GM23338 (cell line): Measurements from ENCODE around the gene PCLO. TPM values are rescaled to one million over a fixed set of nuclear protein-coding genes. Genes with fewer than 3 reads are reported as not detected.

ENCODE experiments used
- ATAC-seq: fragments of 200-7000 bp; cut with Tn5 transposase; 3 replicates; pipeline ENCODE4 v1.9.1; 2020
- DNase-seq: peaks from one replicate; pipeline ENCODE4 v3.0.0-alpha.2; 2015; ENCODE audit warnings: low spot score
- H2AFZ ChIP-seq: fragments of 200-600 bp; sonication (generic); 2 replicates; pipeline ENCODE4 v1.8.0; 2016; ENCODE audit warnings: antibody characterized with exemption, mild to moderate bottlenecking, moderate library complexity
- H3F3A ChIP-seq: fragments of 200-600 bp; sonication (generic); replicated peaks from 2 replicates; pipeline ENCODE4 v1.8.0; 2017; ENCODE audit warnings: antibody characterized with exemption, mixed run types, low read depth
- H3K27ac ChIP-seq: fragments of 200-600 bp; sonication (generic); 2 replicates; pipeline ENCODE4 v1.6.1; 2016; ENCODE audit warnings: low read depth
- H3K27me3 ChIP-seq: fragments of 200-600 bp; sonication (generic); 2 replicates; pipeline ENCODE4 v1.8.0; 2016; ENCODE audit warnings: mild to moderate bottlenecking, mixed run types, moderate library complexity; ENCODE audit not compliant: insufficient read depth
- H3K36me3 ChIP-seq: fragments of 200-600 bp; sonication (generic); 2 replicates; pipeline ENCODE4 v1.8.0; 2016; ENCODE audit warnings: mild to moderate bottlenecking; ENCODE audit not compliant: insufficient read depth
- H3K4me1 ChIP-seq: fragments of 200-600 bp; sonication (generic); 2 replicates; pipeline ENCODE4 v1.8.0; 2016; ENCODE audit warnings: mild to moderate bottlenecking, moderate library complexity; ENCODE audit not compliant: insufficient read depth
- H3K4me2 ChIP-seq: fragments of 200-600 bp; sonication (generic); 2 replicates; pipeline ENCODE4 v1.7.1; 2017; ENCODE audit warnings: mixed run types
- H3K4me3 ChIP-seq: fragments of 200-600 bp; sonication (generic); 2 replicates; pipeline ENCODE4 v1.6.1; 2016; ENCODE audit warnings: mixed run types
- H3K79me2 ChIP-seq: fragments of 200-600 bp; sonication (generic); replicated peaks from 2 replicates; pipeline ENCODE4 v1.8.0; 2017; ENCODE audit warnings: mild to moderate bottlenecking; ENCODE audit not compliant: insufficient read depth
- H3K9me2 ChIP-seq: fragments of 200-600 bp; sonication (generic); 2 replicates; pipeline ENCODE4 v1.8.0; 2017; ENCODE audit not compliant: insufficient read depth
- H4K20me1 ChIP-seq: fragments of 200-600 bp; sonication (generic); replicated peaks from 2 replicates; pipeline ENCODE4 v1.8.0; 2017; ENCODE audit warnings: mild to moderate bottlenecking; ENCODE audit not compliant: insufficient read depth
- H3K27ac Mint-ChIP-seq: 2 replicates; pipeline ENCODE4 v1.8.0; 2020; ENCODE audit warnings: inconsistent platforms, mild to moderate bottlenecking, moderate library complexity, mixed read lengths
- H3K27me3 Mint-ChIP-seq: 3 replicates; pipeline ENCODE4 v1.8.0; 2022; ENCODE audit warnings: low read depth, mild to moderate bottlenecking, moderate library complexity, mixed read lengths, inconsistent platforms; ENCODE audit not compliant: insufficient read depth, poor library complexity
- H3K36me3 Mint-ChIP-seq: 3 replicates; pipeline ENCODE4 v1.8.0; 2021; ENCODE audit warnings: low read depth, mild to moderate bottlenecking, inconsistent platforms, moderate library complexity, mixed read lengths
- H3K4me1 Mint-ChIP-seq: 3 replicates; pipeline ENCODE4 v1.8.0; 2020; ENCODE audit warnings: mild to moderate bottlenecking, inconsistent platforms, mixed read lengths
- H3K4me3 Mint-ChIP-seq: 3 replicates; pipeline ENCODE4 v1.8.0; 2021; ENCODE audit warnings: moderate library complexity, mild to moderate bottlenecking, inconsistent platforms, mixed read lengths
- H3K9me3 Mint-ChIP-seq: 3 replicates; pipeline ENCODE4 v1.8.0; 2020; ENCODE audit warnings: moderate library complexity, mild to moderate bottlenecking, inconsistent platforms, mixed read lengths
- CREB1 ChIP-seq: fragments of 250-450 bp; sonication (Bioruptor Pico); IDR thresholded peaks from 2 replicates; pipeline ENCODE4 v1.5.0; 2020; ENCODE audit warnings: low read depth, mild to moderate bottlenecking, moderate library complexity
- ETS1 ChIP-seq: IDR thresholded peaks from 2 replicates; pipeline ENCODE4 v1.6.1; 2016; ENCODE audit warnings: antibody characterized with exemption
- EZH2phosphoT487 ChIP-seq: fragments of 200-600 bp; sonication (generic); IDR thresholded peaks from one replicate; pipeline ENCODE4 v1.8.1; 2018; ENCODE audit warnings: antibody characterized with exemption; ENCODE audit not compliant: unreplicated experiment
- JUNB ChIP-seq: IDR thresholded peaks from one replicate; pipeline ENCODE4 v1.6.1; 2016; ENCODE audit warnings: antibody characterized with exemption; ENCODE audit not compliant: unreplicated experiment
- NANOG ChIP-seq: IDR thresholded peaks from 2 replicates; pipeline ENCODE4 v1.6.1; 2016; ENCODE audit warnings: antibody characterized with exemption, borderline replicate concordance
- POLR2AphosphoS5 ChIP-seq: IDR thresholded peaks from 2 replicates; pipeline ENCODE4 v1.6.1; 2016; ENCODE audit warnings: antibody characterized with exemption, low read depth
- REST ChIP-seq: IDR thresholded peaks from one replicate; pipeline ENCODE4 v1.6.1; 2018; ENCODE audit warnings: antibody characterized with exemption; ENCODE audit not compliant: unreplicated experiment
- ZNF114 ChIP-seq: fragments of 250-450 bp; sonication (Bioruptor Pico); IDR thresholded peaks from 2 replicates; pipeline ENCODE4 v1.5.0; 2020; ENCODE audit warnings: mild to moderate bottlenecking, moderate library complexity
- ZNF462 ChIP-seq: fragments of 250-450 bp; sonication (Bioruptor Pico); IDR thresholded peaks from 2 replicates; pipeline ENCODE4 v1.5.0; 2020; ENCODE audit warnings: mild to moderate bottlenecking, moderate library complexity
- polyA plus RNA-seq: library from polyadenylated mRNA; unstranded; fragments of >200 nt; fragmentation: Nextera tagmentation; extraction: Ambion mirVana; gene quantifications from 2 replicates; pipeline ENCODE4 v1.2.1, GENCODE V29; 2016
- total RNA-seq: library from RNA; depleted of rRNA; stranded (reverse); fragments of >200 nt; shearing (Covaris generic); gene quantifications from 2 replicates; pipeline ENCODE4 v1.2.3, GENCODE V29; 2014

Gene PCLO
- total and polyA plus RNA-seq, 2 experiments from 2014 or later: 7.4 to 9.1 TPM

- TF ChIP-seq JUNB: no peak
- Mint-ChIP-seq H3K4me3 (no peak overlapping the region), H3K27ac (no peak overlapping the region; the same call in 1 of the 2 replicates)
Measured at GRCh38 chr7:83105063-83105462, 57.6 kb downstream of the PCLO start.

GRCh38 chr7:83101530-83101929, 61.2 kb downstream of the PCLO start:
- H3K36me3 Mint-ChIP-seq: no peaks in the 10 kb centered on the region
- H3K27ac Mint-ChIP-seq: no peak overlapping the region
- TF ChIP-seq POLR2AphosphoS5: no peak
- no peak for TF ChIP-seq ZNF114
- no peak for TF ChIP-seq ETS1
- TF ChIP-seq ZNF462 (CRISPR knock-in tag): no peak
- no peak for TF ChIP-seq REST
- no peak for TF ChIP-seq EZH2phosphoT487
- no peak for TF ChIP-seq NANOG
- no peak for TF ChIP-seq JUNB
- no peak for TF ChIP-seq CREB1 (CRISPR knock-in tag)

More at GRCh38 chr7:83105063-83105462, 57.6 kb downstream of the PCLO start:
- Mint-ChIP-seq H3K36me3 (no peaks in the 10 kb centered on the region), H3K27me3 (no peaks in the 10 kb centered on the region), H3K4me1 (peaks cover 6% of the 10 kb centered on the region; the same call in 2 of the 3 replicates), H3K9me3 (no peaks in the 10 kb centered on the region)
- H3K4me3 ChIP-seq: no peak overlapping the region
- H3K27ac ChIP-seq: no peak overlapping the region
- H2AFZ ChIP-seq: no peak overlapping the region
- H3K79me2 ChIP-seq: no peaks in the 10 kb centered on the region
- no peaks in the 10 kb centered on the region for H4K20me1 ChIP-seq
- H3K27me3 ChIP-seq: no peaks in the 10 kb centered on the region
- H3K4me1 ChIP-seq: no peaks in the 10 kb centered on the region
- ATAC-seq (no peak), DNase-seq (no peak)
- H3K4me2 ChIP-seq: no peak overlapping the region
- no peaks in the 10 kb centered on the region for H3F3A ChIP-seq
- no peaks in the 10 kb centered on the region for H3K9me2 ChIP-seq
- H3K36me3 ChIP-seq: no peaks in the 10 kb centered on the region

More at GRCh38 chr7:83101530-83101929, 61.2 kb downstream of the PCLO start:
- no peaks in the 10 kb centered on the region for H3K36me3 ChIP-seq
- no peaks in the 10 kb centered on the region for H3K79me2 ChIP-seq
- no peak overlapping the region for H3K4me3 ChIP-seq
- no peaks in the 10 kb centered on the region for H3F3A ChIP-seq
- H3K9me2 ChIP-seq: no peaks in the 10 kb centered on the region
- H3K4me1 ChIP-seq: no peaks in the 10 kb centered on the region
- DNase-seq: no peak
- no peak overlapping the region for H3K27ac ChIP-seq
- Mint-ChIP-seq H3K4me3 (no peak overlapping the region), H3K4me1 (peaks cover 6% of the 10 kb centered on the region; the same call in 2 of the 3 replicates), H3K27me3 (peaks cover 2% of the 10 kb centered on the region), H3K9me3 (no peaks in the 10 kb centered on the region)
- no peak for ATAC-seq
- H3K27me3 ChIP-seq: no peaks in the 10 kb centered on the region
- no peak overlapping the region for H2AFZ ChIP-seq
- H3K4me2 ChIP-seq: no peak overlapping the region
- H4K20me1 ChIP-seq: no peaks in the 10 kb centered on the region
